ENCODE results near the gene FABP7. TPM values are rescaled to one million over a fixed set of nuclear protein-coding genes. Genes with fewer than 3 reads are reported as not detected.
"Not testable (repeated sequence)": the region's sequence is repeated elsewhere in the genome, so short reads cannot be mapped to it uniquely, and the experiment has no call there.

The FABP7 gene
- polyA plus RNA-seq, 1 donor, result 0.13 TPM

- not testable (repeated sequence) for H3K27ac ChIP-seq (ENCODE audit: low read length); DNase-seq; H3K4me1 ChIP-seq (ENCODE audit: control insufficient read depth, insufficient read depth, low read length); H3K4me3 ChIP-seq (ENCODE audit: low read length); H3K9me3 ChIP-seq (ENCODE audit: control insufficient read depth, low read depth, low read length); H3K27me3 ChIP-seq (ENCODE audit: control insufficient read depth, insufficient read depth, low read length); H3K36me3 ChIP-seq (ENCODE audit: control insufficient read depth, insufficient read depth, low read length)
- WGBS (ENCODE audit: insufficient coverage, low lambda C conversion rate), result 100% methylated on average over 1 of the region's 8 CpGs
Observed at GRCh38 chr6:122744247-122744646, 35.3 kb upstream of the FABP7 start.

GRCh38 chr6:122744856-122745255 is 34.7 kb upstream of the FABP7 start:
- not testable (repeated sequence) for H3K36me3 ChIP-seq (ENCODE audit: control insufficient read depth, insufficient read depth, low read length); H3K4me1 ChIP-seq (ENCODE audit: control insufficient read depth, insufficient read depth, low read length); H3K27ac ChIP-seq (ENCODE audit: low read length); H3K4me3 ChIP-seq (ENCODE audit: low read length); DNase-seq; H3K27me3 ChIP-seq (ENCODE audit: control insufficient read depth, insufficient read depth, low read length); H3K9me3 ChIP-seq (ENCODE audit: control insufficient read depth, low read depth, low read length)
- WGBS (ENCODE audit: insufficient coverage, low lambda C conversion rate), result no CpG with 5 or more reads among the region's 3 CpGs

- Histone ChIP-seq H3K4me3 (ENCODE audit: low read length) (no peak overlapping the region), H3K36me3 (ENCODE audit: control insufficient read depth, insufficient read depth, low read length) (no peaks in the 10 kb centered on the region), H3K27me3 (ENCODE audit: control insufficient read depth, insufficient read depth, low read length) (no peaks in the 10 kb centered on the region), H3K27ac (ENCODE audit: low read length) (no peak overlapping the region), H3K4me1 (ENCODE audit: control insufficient read depth, insufficient read depth, low read length) (no peaks in the 10 kb centered on the region), H3K9me3 (ENCODE audit: control insufficient read depth, low read depth, low read length) (no peaks in the 10 kb centered on the region)
- DNase-seq, result no peak
- 93% methylated on average over 3 of the region's 9 CpGs for WGBS (ENCODE audit: insufficient coverage, low lambda C conversion rate)
Observed at GRCh38 chr6:122746688-122747087, 32.8 kb upstream of the FABP7 start.

GRCh38 chr6:122747573-122747972 is 31.9 kb upstream of the FABP7 start:
- Histone ChIP-seq H3K27ac (ENCODE audit: low read length) (no peak overlapping the region), H3K9me3 (ENCODE audit: control insufficient read depth, low read depth, low read length) (no peaks in the 10 kb centered on the region), H3K27me3 (ENCODE audit: control insufficient read depth, insufficient read depth, low read length) (no peaks in the 10 kb centered on the region), H3K4me1 (ENCODE audit: control insufficient read depth, insufficient read depth, low read length) (no peaks in the 10 kb centered on the region), H3K36me3 (ENCODE audit: control insufficient read depth, insufficient read depth, low read length) (no peaks in the 10 kb centered on the region), H3K4me3 (ENCODE audit: low read length) (no peak overlapping the region)
- no peak for DNase-seq
- no CpG with 5 or more reads among the region's 10 CpGs for WGBS (ENCODE audit: insufficient coverage, low lambda C conversion rate)

GRCh38 chr6:122748945-122749344 is 30.6 kb upstream of the FABP7 start:
- H3K27me3 ChIP-seq (ENCODE audit: control insufficient read depth, insufficient read depth, low read length), result not testable (repeated sequence)
- no CpG with 5 or more reads among the region's 5 CpGs for WGBS (ENCODE audit: insufficient coverage, low lambda C conversion rate)

GRCh38 chr6:122749451-122750050 is 30.0 kb upstream of the FABP7 start:
- Histone ChIP-seq H3K27ac (ENCODE audit: low read length) (no peak overlapping the region), H3K4me3 (ENCODE audit: low read length) (no peak overlapping the region), H3K27me3 (ENCODE audit: control insufficient read depth, insufficient read depth, low read length) (no peaks in the 10 kb centered on the region), H3K36me3 (ENCODE audit: control insufficient read depth, insufficient read depth, low read length) (no peaks in the 10 kb centered on the region), H3K9me3 (ENCODE audit: control insufficient read depth, low read depth, low read length) (no peaks in the 10 kb centered on the region), H3K4me1 (ENCODE audit: control insufficient read depth, insufficient read depth, low read length) (no peaks in the 10 kb centered on the region)
- DNase-seq, result no peak
- WGBS (ENCODE audit: insufficient coverage, low lambda C conversion rate), result 90% methylated on average over 2 of the region's 4 CpGs

More at GRCh38 chr6:122748945-122749344, 30.6 kb upstream of the FABP7 start:
- H3K27ac ChIP-seq (ENCODE audit: low read length); H3K4me1 ChIP-seq (ENCODE audit: control insufficient read depth, insufficient read depth, low read length); H3K36me3 ChIP-seq (ENCODE audit: control insufficient read depth, insufficient read depth, low read length); H3K9me3 ChIP-seq (ENCODE audit: control insufficient read depth, low read depth, low read length); DNase-seq; H3K4me3 ChIP-seq (ENCODE audit: low read length): not testable (repeated sequence)

- H3K9me3 ChIP-seq (ENCODE audit: control insufficient read depth, low read depth, low read length), result peaks cover 6% of the 10 kb centered on the region
- H3K27me3 ChIP-seq (ENCODE audit: control insufficient read depth, insufficient read depth, low read length), result no peaks in the 10 kb centered on the region
- no peaks in the 10 kb centered on the region for H3K4me1 ChIP-seq (ENCODE audit: control insufficient read depth, insufficient read depth, low read length)
- no peak overlapping the region for H3K27ac ChIP-seq (ENCODE audit: low read length)
- DNase-seq, result no peak
- H3K4me3 ChIP-seq (ENCODE audit: low read length), result no peak overlapping the region
- H3K36me3 ChIP-seq (ENCODE audit: control insufficient read depth, insufficient read depth, low read length), result no peaks in the 10 kb centered on the region
- 77% methylated on average over 2 of the region's 3 CpGs for WGBS (ENCODE audit: insufficient coverage, low lambda C conversion rate)
Observed at GRCh38 chr6:122751326-122751725, 28.2 kb upstream of the FABP7 start.

- no peaks in the 10 kb centered on the region for H3K36me3 ChIP-seq (ENCODE audit: control insufficient read depth, insufficient read depth, low read length)
- no peaks in the 10 kb centered on the region for H3K27me3 ChIP-seq (ENCODE audit: control insufficient read depth, insufficient read depth, low read length)
- H3K4me1 ChIP-seq (ENCODE audit: control insufficient read depth, insufficient read depth, low read length), result no peaks in the 10 kb centered on the region
- no CpG with 5 or more reads among the region's 1 CpG for WGBS (ENCODE audit: insufficient coverage, low lambda C conversion rate)
- DNase-seq, result no peak
- H3K9me3 ChIP-seq (ENCODE audit: control insufficient read depth, low read depth, low read length), result peaks cover 6% of the 10 kb centered on the region
- H3K27ac ChIP-seq (ENCODE audit: low read length), result no peak overlapping the region
- H3K4me3 ChIP-seq (ENCODE audit: low read length), result no peak overlapping the region
Observed at GRCh38 chr6:122752459-122752858, 27.1 kb upstream of the FABP7 start.

GRCh38 chr6:122753000-122753687 is 26.4 kb upstream of the FABP7 start:
- Histone ChIP-seq H3K36me3 (ENCODE audit: control insufficient read depth, insufficient read depth, low read length) (no peaks in the 10 kb centered on the region), H3K27ac (ENCODE audit: low read length) (no peak overlapping the region), H3K4me3 (ENCODE audit: low read length) (no peak overlapping the region), H3K4me1 (ENCODE audit: control insufficient read depth, insufficient read depth, low read length) (no peaks in the 10 kb centered on the region), H3K9me3 (ENCODE audit: control insufficient read depth, low read depth, low read length) (peaks cover 6% of the 10 kb centered on the region), H3K27me3 (ENCODE audit: control insufficient read depth, insufficient read depth, low read length) (no peaks in the 10 kb centered on the region)
- no peak for DNase-seq
- WGBS (ENCODE audit: insufficient coverage, low lambda C conversion rate), result no CpG with 5 or more reads among the region's 10 CpGs

GRCh38 chr6:122753688-122754056 is 25.8 kb upstream of the FABP7 start:
- H3K4me1 ChIP-seq (ENCODE audit: control insufficient read depth, insufficient read depth, low read length), result no peaks in the 10 kb centered on the region
- no CpG with 5 or more reads among the region's 5 CpGs for WGBS (ENCODE audit: insufficient coverage, low lambda C conversion rate)
- no peaks in the 10 kb centered on the region for H3K36me3 ChIP-seq (ENCODE audit: control insufficient read depth, insufficient read depth, low read length)
- no peaks in the 10 kb centered on the region for H3K27me3 ChIP-seq (ENCODE audit: control insufficient read depth, insufficient read depth, low read length)
- DNase-seq, result no peak
- peaks cover 6% of the 10 kb centered on the region for H3K9me3 ChIP-seq (ENCODE audit: control insufficient read depth, low read depth, low read length)
- H3K27ac ChIP-seq (ENCODE audit: low read length), result no peak overlapping the region
- no peak overlapping the region for H3K4me3 ChIP-seq (ENCODE audit: low read length)

GRCh38 chr6:122754191-122754731 is 25.3 kb upstream of the FABP7 start:
- 100% methylated on average over 2 of the region's 5 CpGs for WGBS (ENCODE audit: insufficient coverage, low lambda C conversion rate)
- H3K27ac ChIP-seq (ENCODE audit: low read length), result no peak overlapping the region
- no peak overlapping the region for H3K4me3 ChIP-seq (ENCODE audit: low read length)
- H3K4me1 ChIP-seq (ENCODE audit: control insufficient read depth, insufficient read depth, low read length), result no peaks in the 10 kb centered on the region
- DNase-seq, result no peak
- H3K36me3 ChIP-seq (ENCODE audit: control insufficient read depth, insufficient read depth, low read length), result no peaks in the 10 kb centered on the region
- H3K9me3 ChIP-seq (ENCODE audit: control insufficient read depth, low read depth, low read length), result peaks cover 6% of the 10 kb centered on the region
- H3K27me3 ChIP-seq (ENCODE audit: control insufficient read depth, insufficient read depth, low read length), result no peaks in the 10 kb centered on the region
